Right lobe of liver (tissue), 6 donors: ENCODE measurements around the gene AFAP1. TPM values are rescaled to one million over a fixed set of nuclear protein-coding genes. Genes with fewer than 3 reads are reported as not detected.

Source experiments
- ATAC-seq, 4 donors: fragments of 200-7000 bp; cut with Tn5 transposase; one replicate each; pipeline ENCODE4 v1.9.1; 2020; ENCODE audit warnings: mild to moderate bottlenecking in 4 of 4, moderate library complexity in 4 of 4
- DNase-seq, 3 donors: peaks; one replicate each; pipeline ENCODE4 v3.0.0-alpha.2; 2020
- H3K27ac ChIP-seq, 3 donors: fragments of 200-600 bp; one replicate each; pipeline ENCODE4 v1.8.0; 2022
- H3K27me3 ChIP-seq, 2 donors: fragments of 200-600 bp; one replicate each; pipeline ENCODE4 v1.8.0; 2022
- H3K36me3 ChIP-seq, 4 donors: fragments of 200-600 bp; sonication (generic) in 1 of 4; one replicate each; pipeline versions ENCODE4 v1.5.1 to v1.8.0; 2017 to 2022; ENCODE audit warnings: control low read depth in 1 of 4
- H3K4me1 ChIP-seq, 4 donors: fragments of 200-600 bp; sonication (generic) in 1 of 4; one replicate each; pipeline versions ENCODE4 v1.5.1 to v1.8.0; 2017 to 2022; ENCODE audit warnings: control low read depth in 1 of 4
- H3K4me3 ChIP-seq, 3 donors: fragments of 200-600 bp; one replicate each; pipeline ENCODE4 v1.8.0; 2022
- H3K9me3 ChIP-seq, 4 donors: fragments of 200-600 bp; sonication (generic) in 1 of 4; one replicate each; pipeline versions ENCODE4 v1.5.1 to v1.8.0; 2017 to 2022; ENCODE audit warnings: control low read depth in 1 of 4
- CTCF ChIP-seq, 4 donors: fragments of 200-600 bp in 3 of 4; fragments of 450-650 bp in 1 of 4; IDR thresholded peaks; one replicate each; pipeline versions ENCODE4 v1.5.1 to v1.8.0; 2016 to 2022; ENCODE audit warnings: antibody characterized with exemption in 4 of 4, mild to moderate bottlenecking in 2 of 4
- POLR2A ChIP-seq: fragments of 450-650 bp; IDR thresholded peaks from one replicate; pipeline ENCODE4 v1.6.1; 2017; ENCODE audit warnings: antibody characterized with exemption, mild to moderate bottlenecking
- whole genome bisulfite sequencing: methylation state at CpG from one replicate; pipeline ENCODE4 v1.1.6; 2018; ENCODE audit warnings: low coverage, low lambda C conversion rate; ENCODE audit not compliant: insufficient coverage; ENCODE audit errors: missing lambda C conversion rate; 5-methylcytosine and 5-hydroxymethylcytosine counted together
- intact Hi-C, 2 donors: fragments of 100-400 bp; cut with DNase I; formaldehyde crosslinking; loops; one replicate each; pipeline versions ENCODE4 v1.11.2 to v1.14.1; 2022
- total RNA-seq, 6 experiments: library from RNA; depleted of rRNA in 2 of 6; stranded (reverse); fragments of >200 nt in 2 of 6; fragmentation: NEBNext Ultra II Directional in 3 of 6; extraction: Animal tissue kit (Norgen Biotek cat#: 25700) in 3 of 6; gene quantifications; one replicate each; pipeline versions ENCODE4 v1.1.0 to v1.2.4, GENCODE V29; 2016 to 2023
- donor health status: DM: no; HTN: yes; CAD: no.
- donor health status: DM: no; HTN: no; CAD: no.
- donor health status: DM: no; HTN: no; CAD: no.
- donor health status: DM: no; HTN: yes; CAD: no.
- donor health status: DM: no; HTN: yes; CAD: no.

AFAP1 gene
- total RNA-seq, 6 experiments from 2014 or later: 0.95 to 3.1 (median 1.9) TPM

- TF ChIP-seq POLR2A (no peak), CTCF (IDR thresholded peaks at IDR 0.05) (no peak)
- H3K36me3 ChIP-seq: no peaks in the 10 kb centered on the region
- no peak for DNase-seq
- peak in 1 of 4 donors; percentile 31 for ATAC-seq
- H3K27ac ChIP-seq: no peak overlapping the region
- 56% methylated on average over 7 of the region's 9 CpGs for WGBS
- no peaks in the 10 kb centered on the region for H3K4me1 ChIP-seq
- H3K9me3 ChIP-seq: no peaks in the 10 kb centered on the region
- no peaks in the 10 kb centered on the region for H3K27me3 ChIP-seq
- no peak overlapping the region for H3K4me3 ChIP-seq
- intact Hi-C loops: no loop called here
These were observed 84.8 kb downstream of the AFAP1 start for GRCh38 chr4:7854697-7855370.

- no peak overlapping the region for H3K4me3 ChIP-seq
- H3K27ac ChIP-seq: no peak overlapping the region
- WGBS: 50% methylated on average over 1 of the region's 9 CpGs
- H3K4me1 ChIP-seq: no peaks in the 10 kb centered on the region
- no peak for TF ChIP-seq CTCF (IDR thresholded peaks at IDR 0.05)
- TF ChIP-seq POLR2A: no peak
- intact Hi-C loops: no loop called here
- no peaks in the 10 kb centered on the region for H3K9me3 ChIP-seq
- H3K36me3 ChIP-seq: no peaks in the 10 kb centered on the region
- no peak for DNase-seq
- ATAC-seq: no peak
- H3K27me3 ChIP-seq: no peaks in the 10 kb centered on the region
These were observed 85.4 kb downstream of the AFAP1 start for GRCh38 chr4:7854216-7854615.

- DNase-seq (no peak), ATAC-seq (no peak)
- Histone ChIP-seq H3K9me3 (no peaks in the 10 kb centered on the region), H3K4me1 (no peaks in the 10 kb centered on the region), H3K36me3 (no peaks in the 10 kb centered on the region), H3K27me3 (no peaks in the 10 kb centered on the region), H3K27ac (no peak overlapping the region), H3K4me3 (no peak overlapping the region)
- no peak for TF ChIP-seq CTCF (IDR thresholded peaks at IDR 0.05)
- no peak for TF ChIP-seq POLR2A
- intact Hi-C loops: no loop called here
- 80% methylated on average over 1 of the region's 11 CpGs for WGBS
These were observed 86.4 kb downstream of the AFAP1 start for GRCh38 chr4:7853271-7853670.

GRCh38 chr4:7852568-7853185, 87.0 kb downstream of the AFAP1 start:
- no peak for DNase-seq
- H3K27ac ChIP-seq: no peak overlapping the region
- H3K36me3 ChIP-seq: no peaks in the 10 kb centered on the region
- WGBS: 46% methylated on average over 6 of the region's 12 CpGs
- H3K4me1 ChIP-seq: no peaks in the 10 kb centered on the region
- no peaks in the 10 kb centered on the region for H3K27me3 ChIP-seq
- H3K4me3 ChIP-seq: no peak overlapping the region
- no peaks in the 10 kb centered on the region for H3K9me3 ChIP-seq
- intact Hi-C loops: no loop called here
- peak in 1 of 4 donors; percentile 45 for ATAC-seq
- no peak for TF ChIP-seq POLR2A
- TF ChIP-seq CTCF (IDR thresholded peaks at IDR 0.05): no peak
